CD14-positive monocyte (primary cell): Measurements from ENCODE around the gene OARD1. TPM values are rescaled to one million over a fixed set of nuclear protein-coding genes. Genes with fewer than 3 reads are reported as not detected.

Experiments used
- DNase-seq, 3 donors: peaks; one replicate each; pipeline ENCODE4 v3.0.0-alpha.2; 2011 to 2022
- H2AFZ ChIP-seq: 2 replicates; pipeline ENCODE4 v1.6.0; 2012; ENCODE audit warnings: mild to moderate bottlenecking, low read depth, low read length, inconsistent platforms; ENCODE audit not compliant: insufficient read depth, poor library complexity, severe bottlenecking
- H3K27ac ChIP-seq, 2 donors: 1 replicate in 1 of 2; 2 replicates in 1 of 2; pipeline ENCODE4 v1.5.1; 2012 to 2013; ENCODE audit warnings: low read length in 2 of 2, control low read depth in 1 of 2, inconsistent platforms in 1 of 2, low read depth in 1 of 2, mild to moderate bottlenecking in 1 of 2
- H3K27me3 ChIP-seq, 2 donors: one replicate each; pipeline versions ENCODE4 v1.6.0 to v1.6.1; 2011 to 2013; ENCODE audit warnings: low read length in 2 of 2; ENCODE audit not compliant: control insufficient read depth in 2 of 2, insufficient read depth in 2 of 2
- H3K36me3 ChIP-seq, 2 donors: replicated peaks in 1 of 2; 1 replicate in 1 of 2; 2 replicates in 1 of 2; pipeline versions ENCODE4 v1.5.1 to v1.6.1; 2012 to 2013; ENCODE audit warnings: low read length in 2 of 2, control low read depth in 1 of 2, inconsistent platforms in 1 of 2, mild to moderate bottlenecking in 1 of 2; ENCODE audit not compliant: insufficient read depth in 2 of 2, control insufficient read depth in 1 of 2
- H3K4me1 ChIP-seq, 2 donors: 1 replicate in 1 of 2; 2 replicates in 1 of 2; pipeline versions ENCODE4 v1.5.1 to v1.6.1; 2012 to 2013; ENCODE audit warnings: low read length in 2 of 2, control low read depth in 1 of 2, inconsistent platforms in 1 of 2, mild to moderate bottlenecking in 1 of 2, moderate library complexity in 1 of 2; ENCODE audit not compliant: insufficient read depth in 2 of 2, control insufficient read depth in 1 of 2
- H3K4me2 ChIP-seq: replicated peaks from 2 replicates; pipeline ENCODE3; 2012; ENCODE audit warnings: low read length, moderate library complexity, mild to moderate bottlenecking; ENCODE audit not compliant: poor library complexity, severe bottlenecking; ENCODE audit errors: extremely low read depth
- H3K4me3 ChIP-seq, 3 experiments: fragments of 200-600 bp in 1 of 3; sonication (generic) in 1 of 3; replicated peaks in 1 of 3; 1 replicate in 2 of 3; 2 replicates in 1 of 3; pipeline ENCODE4 v1.5.1; 2011 to 2013; ENCODE audit warnings: low read length in 3 of 3, mild to moderate bottlenecking in 3 of 3, control low read depth in 2 of 3, low read depth in 2 of 3, inconsistent platforms in 1 of 3, moderate library complexity in 1 of 3
- H3K79me2 ChIP-seq: 2 replicates; pipeline ENCODE4 v1.6.0; 2012; ENCODE audit warnings: mild to moderate bottlenecking, control low read depth, inconsistent platforms, low read length, moderate library complexity; ENCODE audit not compliant: insufficient read depth
- H3K9ac ChIP-seq: 2 replicates; pipeline ENCODE4 v1.6.0; 2017; ENCODE audit warnings: low read length, mild to moderate bottlenecking; ENCODE audit not compliant: insufficient read depth, poor library complexity, severe bottlenecking
- H3K9me3 ChIP-seq, 2 donors: replicated peaks in 1 of 2; 1 replicate in 1 of 2; 2 replicates in 1 of 2; pipeline versions ENCODE4 v1.5.1 to v1.6.1; 2012 to 2013; ENCODE audit warnings: low read length in 2 of 2, control low read depth in 1 of 2; ENCODE audit not compliant: control insufficient read depth in 1 of 2, insufficient read depth in 1 of 2
- H4K20me1 ChIP-seq: 2 replicates; pipeline ENCODE4 v1.6.0; 2012; ENCODE audit warnings: mild to moderate bottlenecking, low read length, control low read depth, moderate library complexity; ENCODE audit not compliant: insufficient read depth
- H3K27ac Mint-ChIP-seq, 7 donors: one replicate each; pipeline ENCODE4 v1.8.0; 2020; ENCODE audit warnings: mild to moderate bottlenecking in 7 of 7, mixed read lengths in 7 of 7, moderate library complexity in 6 of 7, inconsistent platforms in 2 of 7
- H3K27me3 Mint-ChIP-seq, 3 donors: one replicate each; pipeline ENCODE4 v1.8.0; 2021 to 2022; ENCODE audit warnings: low read depth in 3 of 3, mild to moderate bottlenecking in 3 of 3, mixed read lengths in 3 of 3, moderate library complexity in 3 of 3, inconsistent platforms in 1 of 3
- H3K36me3 Mint-ChIP-seq, 2 donors: one replicate each; pipeline ENCODE4 v1.8.0; 2020; ENCODE audit warnings: mixed read lengths in 2 of 2, inconsistent platforms in 1 of 2, mild to moderate bottlenecking in 1 of 2
- H3K4me1 Mint-ChIP-seq: one replicate; pipeline ENCODE4 v1.8.0; 2020; ENCODE audit warnings: mild to moderate bottlenecking, mixed read lengths
- H3K4me3 Mint-ChIP-seq, 2 donors: one replicate each; pipeline ENCODE4 v1.8.0; 2020; ENCODE audit warnings: mild to moderate bottlenecking in 2 of 2, mixed read lengths in 2 of 2, moderate library complexity in 1 of 2
- H3K9me3 Mint-ChIP-seq, 7 donors: one replicate each; pipeline ENCODE4 v1.8.0; 2020 to 2022; ENCODE audit warnings: mixed read lengths in 7 of 7, mild to moderate bottlenecking in 6 of 7, moderate library complexity in 6 of 7, inconsistent platforms in 2 of 7
- WGBS: methylation state at CpG from one replicate; pipeline ENCODE4 v1.1.5; 2013; ENCODE audit warnings: missing lambda C conversion rate; ENCODE audit not compliant: insufficient coverage; 5-methylcytosine and 5-hydroxymethylcytosine counted together
- intact Hi-C, 2 donors: fragments of 100-400 bp; cut with micrococcal nuclease; formaldehyde crosslinking; loops; one replicate each; pipeline versions ENCODE4 v1.15.0 to v1.15.1; 2023
- polyA plus RNA-seq, 3 donors: library from polyadenylated mRNA; depleted of rRNA in 1 of 3; unstranded in 2 of 3; stranded (reverse) in 1 of 3; fragments of 300-500 nt in 2 of 3; fragments of >200 nt in 1 of 3; fragmentation: Illumina TruSeq in 2 of 3; gene quantifications; 1 replicate in 2 of 3; 2 replicates in 1 of 3; pipeline ENCODE4 v1.2.3, GENCODE V29; 2012 to 2021
- TF ChIP-seq, protein P1 (sequence below): fragments of 200-600 bp; IDR thresholded peaks from one replicate; pipeline ENCODE4 v1.8.0; 2022; ENCODE audit warnings: antibody characterized with exemption, mild to moderate bottlenecking

OARD1 gene
- polyA plus RNA-seq, 3 donors = 6.5 to 23.6 (median 16.8) TPM

DNA sequence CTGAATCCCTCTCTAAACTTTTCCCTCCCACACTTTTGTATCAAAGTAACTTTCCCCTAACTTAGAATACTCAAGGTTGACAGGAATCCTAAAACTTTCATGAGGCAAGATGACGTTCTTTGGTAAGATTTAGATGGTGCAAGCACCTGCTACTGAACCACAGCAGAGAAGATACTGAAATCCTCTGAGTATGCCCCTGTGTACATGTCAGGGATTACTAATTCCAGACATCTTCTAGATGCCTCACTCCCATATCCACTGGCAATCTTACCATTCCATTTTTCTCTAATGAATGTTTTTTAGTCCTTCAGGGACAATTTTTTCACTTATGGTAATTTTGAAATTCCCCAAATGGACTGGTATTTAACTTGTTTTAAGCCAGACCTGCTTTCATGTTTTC, 10.1 kb downstream of the OARD1 start:
- Histone ChIP-seq H3K4me3 (no peak overlapping the region), H3K4me2 (no peak overlapping the region), H3K79me2 (no peaks in the 10 kb centered on the region), H3K9ac (no peak overlapping the region), H2AFZ (no peak overlapping the region), H4K20me1 (no peaks in the 10 kb centered on the region), H3K27me3 (no peaks in the 10 kb centered on the region), H3K4me1 (no peaks in the 10 kb centered on the region), H3K27ac (no peak overlapping the region), H3K36me3 (peaks cover 31 to 58% of the 10 kb centered on the region in 2 donors), H3K9me3 (no peaks in the 10 kb centered on the region)
- no peak overlapping the region for H3K4me3 Mint-ChIP-seq
- no peaks in the 10 kb centered on the region for H3K27me3 Mint-ChIP-seq
- no peak overlapping the region for H3K27ac Mint-ChIP-seq
- H3K36me3 Mint-ChIP-seq = peaks cover 62 to 67% of the 10 kb centered on the region in 2 donors
- no CpG with 5 or more reads among the region's 1 CpG for WGBS
- peaks cover 2% of the 10 kb centered on the region for H3K4me1 Mint-ChIP-seq
- H3K9me3 Mint-ChIP-seq = no peaks in the 10 kb centered on the region
- intact Hi-C loops = no loop called here
- DNase-seq = no peak
- TF ChIP-seq, protein P1, sequence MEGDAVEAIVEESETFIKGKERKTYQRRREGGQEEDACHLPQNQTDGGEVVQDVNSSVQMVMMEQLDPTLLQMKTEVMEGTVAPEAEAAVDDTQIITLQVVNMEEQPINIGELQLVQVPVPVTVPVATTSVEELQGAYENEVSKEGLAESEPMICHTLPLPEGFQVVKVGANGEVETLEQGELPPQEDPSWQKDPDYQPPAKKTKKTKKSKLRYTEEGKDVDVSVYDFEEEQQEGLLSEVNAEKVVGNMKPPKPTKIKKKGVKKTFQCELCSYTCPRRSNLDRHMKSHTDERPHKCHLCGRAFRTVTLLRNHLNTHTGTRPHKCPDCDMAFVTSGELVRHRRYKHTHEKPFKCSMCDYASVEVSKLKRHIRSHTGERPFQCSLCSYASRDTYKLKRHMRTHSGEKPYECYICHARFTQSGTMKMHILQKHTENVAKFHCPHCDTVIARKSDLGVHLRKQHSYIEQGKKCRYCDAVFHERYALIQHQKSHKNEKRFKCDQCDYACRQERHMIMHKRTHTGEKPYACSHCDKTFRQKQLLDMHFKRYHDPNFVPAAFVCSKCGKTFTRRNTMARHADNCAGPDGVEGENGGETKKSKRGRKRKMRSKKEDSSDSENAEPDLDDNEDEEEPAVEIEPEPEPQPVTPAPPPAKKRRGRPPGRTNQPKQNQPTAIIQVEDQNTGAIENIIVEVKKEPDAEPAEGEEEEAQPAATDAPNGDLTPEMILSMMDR = no peak

- H3K4me1 ChIP-seq = no peaks in the 10 kb centered on the region
- no peak overlapping the region for H3K9ac ChIP-seq
- TF ChIP-seq, protein P1 = no peak
- no peaks in the 10 kb centered on the region for H4K20me1 ChIP-seq
- intact Hi-C loops = no loop called here
- WGBS = 97% methylated on average over 13 of the region's 13 CpGs
- no peaks in the 10 kb centered on the region for H3K9me3 ChIP-seq
- H3K4me3 Mint-ChIP-seq = no peak overlapping the region
- no peaks in the 10 kb centered on the region for H3K27me3 Mint-ChIP-seq
- H3K4me1 Mint-ChIP-seq = no peaks in the 10 kb centered on the region
- H3K27ac ChIP-seq = no peak overlapping the region
- H3K79me2 ChIP-seq = no peaks in the 10 kb centered on the region
- peaks cover 31 to 55% of the 10 kb centered on the region in 2 donors for H3K36me3 ChIP-seq
- H2AFZ ChIP-seq = no peak overlapping the region
- DNase-seq = no peak
- H3K9me3 Mint-ChIP-seq = no peaks in the 10 kb centered on the region
- H3K4me3 ChIP-seq = no peak overlapping the region
- H3K4me2 ChIP-seq = no peak overlapping the region
- H3K27ac Mint-ChIP-seq = no peak overlapping the region
- H3K27me3 ChIP-seq = no peaks in the 10 kb centered on the region
- peaks cover 55 to 60% of the 10 kb centered on the region in 2 donors for H3K36me3 Mint-ChIP-seq
Observed at GRCh38 chr6:41061196-41061726, 10.9 kb downstream of the OARD1 start.
